ENCODE results near the gene TMEM161B.

GRCh38 chr5:88236866-88237642 lies 31.6 kb downstream of the TMEM161B start:
- no peak for TF ChIP-seq GATA3 (IDR thresholded peaks at IDR 0.05; ENCODE audit: low read depth, low read length)
- TF ChIP-seq GATA2 (IDR thresholded peaks at IDR 0.05; ENCODE audit: low read depth, low read length) = no peak

All from SH-SY5Y (cell line).